Activated CD4-positive, CD25-positive, alpha-beta regulatory T cell treated with anti-CD3 and anti-CD28 coated beads, Interleukin-2, amount 50 U/mL, for 24 hours (primary cell): ENCODE data around the gene TNFRSF25.
"Not testable (repeated sequence)": the region's sequence is repeated elsewhere in the genome, so short reads cannot be mapped to it uniquely, and the experiment has no call there.

ENCODE experiments used
- ATAC-seq, 2 donors: fragments of 150-1000 bp; cut with Tn5 transposase; one replicate each; pipeline ENCODE4 v1.10.0; 2021; ENCODE audit warnings: mild to moderate bottlenecking in 1 of 2, moderate library complexity in 1 of 2

TNFRSF25 gene

DNA sequence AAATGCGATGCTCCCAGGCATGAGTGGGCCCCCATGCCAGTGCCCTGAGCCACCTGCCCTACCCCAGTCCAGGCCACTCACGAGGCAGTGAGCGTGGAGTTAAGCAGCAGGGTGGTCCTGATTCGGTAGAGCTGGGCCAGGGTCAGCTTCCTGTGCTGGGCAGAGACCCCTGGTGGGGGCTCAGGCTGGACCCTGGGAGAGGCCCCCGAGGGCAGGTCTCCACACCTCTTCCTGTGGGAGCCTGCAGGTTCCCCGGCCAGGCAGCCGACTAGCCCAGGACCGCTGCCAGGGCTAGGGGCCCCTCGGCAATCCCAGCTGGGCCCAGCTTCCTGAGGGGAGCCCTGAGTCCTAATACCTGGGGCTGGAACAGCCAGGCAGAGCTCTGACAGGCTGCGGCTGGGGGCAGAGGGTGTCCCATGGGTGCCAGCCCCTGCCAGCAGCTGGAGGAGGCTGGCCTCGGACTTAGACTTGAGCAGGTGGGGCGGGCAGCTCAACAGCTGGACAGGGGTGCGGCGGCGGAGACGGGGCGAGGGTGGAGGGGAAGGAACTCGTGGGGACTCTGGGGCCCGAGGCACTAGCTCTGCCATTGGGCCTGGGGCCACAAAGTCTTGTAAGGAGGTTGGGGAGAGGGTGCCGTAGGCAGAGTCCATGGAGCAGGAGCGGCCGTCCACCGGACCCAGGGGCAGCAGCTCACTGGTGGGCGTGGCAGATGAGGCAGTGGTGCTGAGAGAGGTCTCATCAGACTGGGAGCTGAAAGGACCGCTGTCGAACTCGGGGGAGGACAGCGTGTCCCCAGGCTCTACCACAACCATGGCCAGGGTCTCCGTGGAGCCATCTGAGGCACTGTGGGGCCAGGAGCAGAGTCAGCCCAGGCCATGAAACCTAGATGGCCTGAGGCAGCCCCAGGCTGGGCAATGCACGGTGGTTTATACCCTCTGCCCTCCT is 2.0 kb upstream of the TNFRSF25 start:
- ATAC-seq = no peak

GRCh38 chr1:6467224-6467623 is 1.3 kb upstream of the TNFRSF25 start:
- ATAC-seq = no peak

DNA sequence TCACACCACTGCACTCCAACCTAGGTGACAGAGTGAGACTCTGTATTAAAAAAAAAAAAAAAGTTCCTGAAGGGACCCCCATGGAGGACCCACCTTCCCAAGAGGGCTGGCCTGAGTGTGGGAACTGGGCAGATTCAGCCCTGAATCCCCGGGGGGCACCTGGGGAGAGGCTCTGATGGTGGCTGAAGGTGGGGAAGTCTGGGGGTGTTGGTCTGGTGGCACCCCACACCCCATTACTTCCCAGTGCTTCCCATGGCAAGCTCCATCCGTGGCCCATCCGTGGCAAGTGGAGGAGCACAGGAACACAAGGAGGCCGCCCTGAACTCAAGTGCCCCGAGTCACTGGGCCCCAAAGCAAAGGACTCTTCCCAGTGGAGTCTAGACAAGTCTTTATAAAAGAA is 778 bp upstream of the TNFRSF25 start:
- no peak for ATAC-seq

DNA sequence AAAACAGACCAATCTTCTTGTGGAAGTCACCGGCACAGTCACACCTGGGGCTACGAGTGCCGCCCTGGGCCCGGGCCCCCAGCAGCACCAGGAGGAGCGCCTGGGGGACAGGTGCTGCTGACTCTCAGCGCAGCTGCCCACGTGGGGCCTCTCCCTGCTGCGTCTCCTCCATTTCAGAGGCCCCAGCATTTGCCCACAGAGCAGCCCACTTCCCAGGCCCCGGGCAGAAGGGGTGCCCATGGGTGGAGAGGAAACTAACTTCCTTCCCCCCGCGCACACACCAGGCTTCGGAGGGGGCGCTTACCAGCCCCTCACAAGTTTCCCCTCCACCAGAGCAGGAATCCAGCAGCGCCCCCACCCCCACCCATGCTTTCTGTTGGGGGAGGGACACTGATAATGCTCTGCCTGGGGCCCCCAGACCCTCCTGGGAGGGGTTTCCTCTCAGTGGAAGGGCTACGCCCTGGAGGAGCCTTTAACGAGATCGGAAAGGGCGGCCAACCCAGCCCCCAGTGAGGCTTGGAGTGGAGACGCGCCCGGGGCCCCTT is 440 bp downstream of the TNFRSF25 start:
- peak; percentile 47 to 52 for ATAC-seq

DNA sequence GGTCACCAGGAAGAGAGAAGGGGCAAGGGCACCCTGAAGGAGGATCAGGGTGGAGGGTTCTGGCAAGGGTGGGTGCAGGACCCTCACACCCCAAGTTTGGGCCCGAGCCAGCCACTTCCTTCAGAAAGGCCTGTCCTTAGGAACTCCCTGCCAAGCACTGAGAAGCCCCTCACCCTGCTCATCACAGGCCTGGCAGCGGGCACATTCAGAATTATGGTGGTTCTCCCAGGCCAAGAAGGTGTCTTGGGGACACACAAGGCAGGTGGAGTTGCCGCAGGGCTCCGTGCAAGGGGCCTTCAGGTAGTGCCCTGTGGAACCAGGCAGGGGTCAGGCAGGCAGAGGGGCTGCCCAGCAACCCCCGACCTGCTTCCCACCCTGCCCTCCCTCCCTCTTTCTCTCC is 1.1 kb downstream of the TNFRSF25 start:
- no peak for ATAC-seq

DNA sequence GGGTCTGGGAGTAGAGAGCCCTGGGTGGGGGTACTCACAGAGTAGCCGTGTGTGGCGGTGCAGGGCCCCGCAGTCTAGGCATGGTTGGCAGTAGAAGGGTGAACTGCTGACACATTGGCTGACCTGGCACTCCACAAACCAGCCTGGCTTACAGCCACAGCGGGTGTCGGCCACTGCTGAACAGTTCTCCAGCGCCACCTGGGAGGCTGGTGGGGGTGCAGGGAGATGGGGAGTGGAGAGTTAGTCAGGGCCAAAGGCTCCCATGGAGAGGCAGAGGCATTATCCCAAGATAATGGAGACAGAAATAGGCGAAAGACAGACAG is 1.5 kb downstream of the TNFRSF25 start:
- no peak for ATAC-seq

- ATAC-seq = no peak
These were observed 2.9 kb downstream of the TNFRSF25 start for GRCh38 chr1:6463120-6463412.

DNA sequence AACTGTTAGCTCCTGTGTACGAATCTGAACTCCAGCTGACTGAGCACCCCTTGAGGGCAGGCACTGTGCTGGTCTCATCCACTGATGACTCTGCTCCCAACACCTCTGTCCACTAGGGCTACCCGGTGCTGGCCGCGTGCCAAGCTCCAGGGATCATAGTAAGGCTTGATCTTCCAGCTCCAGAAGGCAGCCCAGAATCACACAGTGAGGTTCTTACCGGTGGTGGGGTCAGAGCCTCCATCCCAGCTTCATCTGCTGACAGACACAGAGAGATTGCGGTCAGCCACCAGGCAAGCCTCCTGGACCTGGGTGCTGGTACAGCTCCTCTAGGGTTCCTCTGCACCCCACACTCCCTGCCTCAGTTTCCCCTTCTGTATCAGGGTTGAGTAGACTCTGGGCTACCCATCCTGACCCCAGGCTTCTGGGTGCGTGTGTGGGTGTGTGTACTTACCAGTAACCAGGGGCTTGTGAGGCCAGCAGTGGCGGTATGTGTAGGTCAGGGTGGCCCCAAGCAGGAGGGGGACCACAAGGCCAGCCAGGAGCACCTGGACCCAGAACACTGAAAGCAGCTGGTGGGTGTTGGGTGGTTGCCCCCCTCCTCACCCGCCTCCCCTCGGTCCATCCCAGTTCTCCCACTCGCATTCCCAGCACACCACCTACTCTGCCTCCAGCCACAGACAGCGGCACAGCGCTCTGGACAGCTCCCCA is 3.4 kb downstream of the TNFRSF25 start:
- no peak for ATAC-seq

DNA sequence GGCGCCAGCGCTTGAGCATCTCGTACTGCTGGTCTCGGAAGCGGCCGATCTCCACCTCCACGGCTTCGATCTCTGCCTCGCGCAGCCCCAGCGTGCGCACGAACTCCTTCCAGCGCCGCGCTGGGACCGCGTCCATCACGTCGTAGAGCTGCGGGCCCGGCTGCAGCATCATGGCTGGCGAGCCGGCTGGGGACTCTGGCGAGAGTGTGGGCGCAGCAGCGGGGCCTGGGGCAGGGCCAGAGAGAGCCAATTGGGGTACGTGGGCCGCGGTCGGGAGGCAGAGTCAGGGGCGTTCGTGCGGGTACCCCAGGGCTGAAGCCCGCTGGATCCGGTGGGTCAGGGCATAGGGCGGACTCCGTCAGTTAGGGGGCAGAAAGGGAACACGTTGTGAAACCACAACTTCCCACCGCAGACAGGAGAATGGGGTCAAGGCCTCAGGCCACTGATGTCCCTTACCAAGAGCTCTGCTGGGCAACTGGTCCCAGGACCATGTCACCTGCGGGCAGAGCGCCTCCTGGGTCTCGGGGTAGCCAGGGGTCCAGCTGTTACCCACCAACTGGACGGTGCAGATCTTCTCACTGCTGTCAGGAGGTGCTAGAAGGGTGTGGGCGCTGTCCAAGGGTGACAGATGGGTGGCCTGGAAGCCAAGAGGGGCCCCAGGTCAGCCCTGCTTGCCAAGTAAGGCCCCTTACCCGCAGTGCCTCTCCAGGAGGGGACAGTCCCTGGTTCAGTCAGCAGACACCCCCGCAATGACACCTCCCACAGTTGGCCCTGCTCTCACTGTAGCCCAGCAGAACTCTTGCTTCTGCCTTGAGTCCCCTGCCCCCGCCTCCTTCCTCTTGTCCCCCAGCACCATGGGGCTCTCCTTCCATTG is 4.2 kb downstream of the TNFRSF25 start:
- ATAC-seq = no peak

GRCh38 chr1:6461051-6461530 is 4.9 kb downstream of the TNFRSF25 start:
- no peak for ATAC-seq

DNA sequence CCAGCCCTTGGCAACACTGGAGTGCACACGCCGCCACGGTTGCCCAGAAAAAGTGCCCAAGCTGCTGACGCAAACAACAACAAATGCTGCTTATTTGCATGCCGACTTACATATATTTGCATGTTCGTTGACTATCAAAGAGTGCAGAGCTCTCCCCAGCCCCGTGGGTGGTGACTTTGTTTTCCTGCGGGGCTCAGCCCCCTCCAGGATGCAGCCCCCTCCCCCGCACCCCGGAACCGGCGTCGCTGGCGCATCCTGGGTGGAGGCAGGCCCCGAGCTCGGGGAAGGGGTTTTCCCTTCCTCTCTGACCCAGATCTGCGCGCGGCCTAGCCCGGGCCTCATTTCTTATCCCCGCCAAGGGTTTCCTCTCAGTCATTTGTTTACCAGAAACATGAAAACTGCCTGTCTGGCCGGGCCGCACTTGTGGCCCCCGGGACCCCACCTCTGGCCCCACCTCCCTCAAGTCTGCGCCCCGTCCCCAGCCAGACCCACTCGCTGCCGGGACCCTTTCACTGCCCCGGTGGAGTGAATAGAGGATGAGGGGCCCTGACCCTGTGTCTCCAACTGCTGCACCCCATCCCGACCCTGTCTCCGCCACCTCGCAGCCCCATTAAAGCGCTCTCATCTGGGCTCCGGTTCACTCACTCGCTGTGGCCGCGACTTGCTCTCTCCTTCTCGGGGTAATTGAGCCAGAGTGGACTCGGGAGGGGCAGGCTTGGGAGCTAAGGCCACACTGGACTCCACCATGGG is 5.5 kb downstream of the TNFRSF25 start:
- ATAC-seq = peak; percentile 74 to 78

DNA sequence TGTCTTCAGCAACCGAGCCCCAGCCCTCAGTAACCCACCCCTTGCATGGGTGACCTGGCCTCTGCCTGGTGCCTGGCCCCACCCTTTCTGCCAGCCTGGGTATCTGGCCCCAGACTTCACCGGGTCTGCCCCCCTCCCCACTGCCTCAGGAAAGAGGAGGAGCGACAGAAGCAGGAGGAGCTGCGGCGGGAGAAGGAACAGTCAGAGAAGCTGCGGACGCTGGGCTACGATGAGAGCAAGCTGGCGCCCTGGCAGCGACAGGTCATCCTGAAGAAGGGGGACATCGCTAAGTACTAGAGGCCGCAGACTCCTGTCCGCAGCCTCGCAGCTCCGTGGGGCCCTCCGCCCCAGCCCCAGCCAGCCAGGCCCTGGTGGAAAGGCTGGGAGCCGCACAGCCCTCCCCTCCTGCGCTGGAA is 6.1 kb downstream of the TNFRSF25 start:
- peak; percentile 7 to 24 for ATAC-seq

- no peak for ATAC-seq
These were observed 9.0 kb downstream of the TNFRSF25 start for GRCh38 chr1:6456800-6457466.

- ATAC-seq = not testable (repeated sequence)
These were observed 10.0 kb downstream of the TNFRSF25 start for GRCh38 chr1:6455752-6456520.

GRCh38 chr1:6454856-6455751 is 10.9 kb downstream of the TNFRSF25 start:
- ATAC-seq = peak; percentile 33 to 36

DNA sequence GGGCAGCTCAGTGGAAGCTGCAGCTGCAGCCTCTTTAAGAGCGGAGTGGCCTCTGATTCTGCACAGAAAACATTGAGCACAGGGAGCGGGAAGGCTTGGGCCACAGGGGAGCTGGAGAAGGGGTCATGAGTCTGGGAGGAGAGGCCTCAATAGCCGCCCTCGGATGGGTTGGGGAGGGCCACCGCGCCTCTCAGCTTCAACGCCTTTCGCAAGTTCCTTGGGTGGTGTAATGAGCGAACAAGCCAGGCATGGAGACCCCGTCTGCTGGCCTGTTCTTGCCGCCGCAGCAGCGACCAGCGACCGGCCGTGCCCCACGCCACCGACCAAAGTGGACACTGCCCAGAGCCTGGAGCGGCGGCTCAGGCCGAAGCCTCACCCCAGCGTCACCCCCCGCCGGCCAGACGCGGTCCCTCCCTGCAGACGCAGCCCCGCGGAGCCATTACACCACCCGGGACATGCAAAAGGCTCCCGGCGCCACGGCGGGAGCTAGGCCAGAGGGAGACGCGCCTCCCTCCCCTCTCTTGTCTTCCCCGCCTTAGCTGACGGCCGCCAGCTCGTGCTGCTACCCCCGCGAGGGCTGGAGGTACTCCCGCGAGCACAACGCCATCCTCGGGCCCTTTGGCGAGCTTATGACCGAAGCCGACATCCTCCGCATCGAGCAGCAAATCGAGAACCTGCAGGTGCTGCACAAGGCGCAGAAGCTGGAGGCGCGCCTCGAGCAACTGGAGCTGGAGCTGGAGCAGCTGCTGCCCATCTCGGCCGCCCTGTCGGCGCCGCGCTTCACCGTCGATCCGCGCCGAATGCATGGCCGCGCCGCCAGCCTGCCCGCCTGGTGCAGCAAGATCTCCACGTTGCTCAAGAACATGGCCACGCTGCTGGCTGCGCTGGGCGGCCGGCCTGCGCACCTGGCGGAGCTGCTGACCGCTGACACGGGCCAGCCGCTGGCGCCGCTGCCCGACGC is 11.8 kb downstream of the TNFRSF25 start:
- ATAC-seq = not testable (repeated sequence)

- ATAC-seq = no peak
These were observed 15.0 kb downstream of the TNFRSF25 start for GRCh38 chr1:6450943-6451373.

DNA sequence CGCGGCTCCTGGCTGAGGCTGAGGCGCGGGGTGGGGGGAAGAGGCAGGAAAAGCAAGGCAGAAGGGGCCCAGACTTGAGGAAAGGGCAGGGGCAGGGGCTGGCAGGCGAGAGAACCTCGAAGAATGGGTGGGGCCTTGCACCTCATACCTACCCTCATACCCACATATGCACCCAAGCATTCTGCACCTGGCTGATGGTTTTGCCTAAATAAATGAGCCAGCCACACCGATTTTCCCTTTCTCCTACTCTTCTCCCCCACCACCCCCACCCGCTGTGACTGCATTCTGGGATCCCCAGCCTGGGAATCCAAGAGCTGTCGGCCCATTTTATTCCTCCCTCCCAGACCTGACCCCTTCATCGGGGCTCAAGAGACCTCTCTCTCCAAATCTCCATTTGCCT is 15.5 kb downstream of the TNFRSF25 start:
- ATAC-seq = not testable (repeated sequence)
